Mammary epithelial cell (primary cell): Measurements from ENCODE around the gene CD83.

Source experiments
- EZH2 ChIP-seq: IDR thresholded peaks from 2 replicates; pipeline ENCODE4 v1.6.1; 2012; ENCODE audit warnings: low read length, inconsistent platforms, borderline replicate concordance
- TF ChIP-seq, protein P1 (sequence below), 2 donors: IDR thresholded peaks in 1 of 2; conservative IDR thresholded peaks in 1 of 2; 2 replicates each; pipeline ENCODE4 v1.5.1; 2011 to 2012; ENCODE audit warnings: inconsistent platforms in 2 of 2, low read length in 2 of 2, mild to moderate bottlenecking in 2 of 2, control low read depth in 1 of 2, low read depth in 1 of 2; ENCODE audit not compliant: insufficient read depth in 1 of 2; ENCODE audit errors: extremely low read depth in 1 of 2

- TF ChIP-seq, protein P1, sequence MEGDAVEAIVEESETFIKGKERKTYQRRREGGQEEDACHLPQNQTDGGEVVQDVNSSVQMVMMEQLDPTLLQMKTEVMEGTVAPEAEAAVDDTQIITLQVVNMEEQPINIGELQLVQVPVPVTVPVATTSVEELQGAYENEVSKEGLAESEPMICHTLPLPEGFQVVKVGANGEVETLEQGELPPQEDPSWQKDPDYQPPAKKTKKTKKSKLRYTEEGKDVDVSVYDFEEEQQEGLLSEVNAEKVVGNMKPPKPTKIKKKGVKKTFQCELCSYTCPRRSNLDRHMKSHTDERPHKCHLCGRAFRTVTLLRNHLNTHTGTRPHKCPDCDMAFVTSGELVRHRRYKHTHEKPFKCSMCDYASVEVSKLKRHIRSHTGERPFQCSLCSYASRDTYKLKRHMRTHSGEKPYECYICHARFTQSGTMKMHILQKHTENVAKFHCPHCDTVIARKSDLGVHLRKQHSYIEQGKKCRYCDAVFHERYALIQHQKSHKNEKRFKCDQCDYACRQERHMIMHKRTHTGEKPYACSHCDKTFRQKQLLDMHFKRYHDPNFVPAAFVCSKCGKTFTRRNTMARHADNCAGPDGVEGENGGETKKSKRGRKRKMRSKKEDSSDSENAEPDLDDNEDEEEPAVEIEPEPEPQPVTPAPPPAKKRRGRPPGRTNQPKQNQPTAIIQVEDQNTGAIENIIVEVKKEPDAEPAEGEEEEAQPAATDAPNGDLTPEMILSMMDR (conservative IDR thresholded peaks at IDR 0.05 in 1 of 2, IDR thresholded peaks at IDR 0.05 in 1 of 2; ENCODE audit: extremely low read depth in 1 of 2, insufficient read depth in 1 of 2, low read depth in 1 of 2, low read length in 2 of 2), result no peak
- no peak for TF ChIP-seq EZH2
Measured at GRCh38 chr6:14110001-14110818, 7.4 kb upstream of the CD83 start.
